ENCODE measurements around the gene RPS6KB2. TPM values are rescaled to one million over a fixed set of nuclear protein-coding genes. Genes with fewer than 3 reads are reported as not detected.

The RPS6KB2 gene
- total RNA-seq, 6 donors from 2014 or later = 35.2 to 94.3 (median 50.4) TPM

DNA sequence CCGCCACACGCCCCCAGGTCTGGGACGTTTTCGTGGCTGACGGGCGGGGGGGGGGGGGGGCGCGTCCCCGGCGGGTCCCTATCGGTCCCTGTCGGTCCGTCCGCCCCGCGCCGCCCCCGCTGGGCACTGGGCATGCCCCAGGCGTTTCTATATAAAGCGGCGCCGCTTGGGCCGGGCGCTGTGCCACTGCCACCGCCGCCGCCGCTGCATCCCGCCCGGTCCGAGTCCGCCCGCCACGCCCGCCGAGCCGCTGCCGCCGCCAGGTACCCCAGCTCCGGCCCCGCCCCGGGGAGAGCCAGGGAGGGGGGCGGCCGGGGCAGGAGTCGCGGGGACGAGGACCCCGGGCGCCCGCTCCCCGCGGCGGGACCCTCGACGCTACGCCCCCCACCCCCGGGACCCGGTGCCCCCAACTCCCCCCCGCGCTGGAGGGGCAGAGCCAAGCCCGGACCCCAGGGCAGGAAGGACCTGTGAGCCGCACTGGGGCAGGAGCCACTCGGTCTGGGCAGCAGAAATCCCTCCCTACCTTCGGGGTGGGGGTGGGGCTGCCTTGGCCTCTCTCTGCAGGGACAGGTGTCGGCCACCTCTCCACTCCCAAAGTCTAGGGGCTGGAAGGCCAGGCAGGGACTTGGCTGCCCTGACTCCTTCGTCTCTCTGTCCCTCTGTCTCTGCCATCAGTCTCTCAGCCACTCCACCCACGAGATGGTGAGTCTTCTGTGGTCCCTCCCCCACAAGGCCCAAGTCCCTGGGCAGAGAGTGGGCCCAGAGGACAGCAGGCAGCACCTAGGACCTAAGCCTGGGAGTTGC, 12.6 kb upstream of the RPS6KB2 start, which contains the start of gene CARNS1:
Gene CARNS1 (plus strand): TSS at position 178 of the 804 bp plus-strand sequence. CDS start 522 bp downstream, at position 700.
- Histone ChIP-seq H3K9me3 (no peaks in the 10 kb centered on the region), H3K4me1 (peaks cover 43 to 57% (median 48%) of the 10 kb centered on the region in 4 donors), H3K4me3 (peak within 1 kb of the TSS in 3 of 4 donors; percentile 25 to 42 (median 39)), H3K36me3 (no peaks in the 10 kb centered on the region), H3K27ac (peak within 1 kb of the TSS in 3 of 4 donors; percentile 35 to 71 (median 68)), H3K27me3 (peaks cover 0 to 3% (median 0%) of the 10 kb centered on the region in 4 donors)
- DNase-seq = peak in 1 of 2 donors; percentile 90
- no peak for TF ChIP-seq POLR2A (IDR thresholded peaks at IDR 0.05)
- TF ChIP-seq, protein P1, sequence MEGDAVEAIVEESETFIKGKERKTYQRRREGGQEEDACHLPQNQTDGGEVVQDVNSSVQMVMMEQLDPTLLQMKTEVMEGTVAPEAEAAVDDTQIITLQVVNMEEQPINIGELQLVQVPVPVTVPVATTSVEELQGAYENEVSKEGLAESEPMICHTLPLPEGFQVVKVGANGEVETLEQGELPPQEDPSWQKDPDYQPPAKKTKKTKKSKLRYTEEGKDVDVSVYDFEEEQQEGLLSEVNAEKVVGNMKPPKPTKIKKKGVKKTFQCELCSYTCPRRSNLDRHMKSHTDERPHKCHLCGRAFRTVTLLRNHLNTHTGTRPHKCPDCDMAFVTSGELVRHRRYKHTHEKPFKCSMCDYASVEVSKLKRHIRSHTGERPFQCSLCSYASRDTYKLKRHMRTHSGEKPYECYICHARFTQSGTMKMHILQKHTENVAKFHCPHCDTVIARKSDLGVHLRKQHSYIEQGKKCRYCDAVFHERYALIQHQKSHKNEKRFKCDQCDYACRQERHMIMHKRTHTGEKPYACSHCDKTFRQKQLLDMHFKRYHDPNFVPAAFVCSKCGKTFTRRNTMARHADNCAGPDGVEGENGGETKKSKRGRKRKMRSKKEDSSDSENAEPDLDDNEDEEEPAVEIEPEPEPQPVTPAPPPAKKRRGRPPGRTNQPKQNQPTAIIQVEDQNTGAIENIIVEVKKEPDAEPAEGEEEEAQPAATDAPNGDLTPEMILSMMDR (IDR thresholded peaks at IDR 0.05) = no peak
- TF ChIP-seq EP300 (IDR thresholded peaks at IDR 0.05) = no peak
- no peak for TF ChIP-seq POLR2AphosphoS5 (IDR thresholded peaks at IDR 0.05)
- WGBS, 2 donors = 27 to 29% methylated on average over 1 to 13 of the region's 67 CpGs
- ATAC-seq (ENCODE audit: low FRiP score in 2 of 2) = no peak

DNA sequence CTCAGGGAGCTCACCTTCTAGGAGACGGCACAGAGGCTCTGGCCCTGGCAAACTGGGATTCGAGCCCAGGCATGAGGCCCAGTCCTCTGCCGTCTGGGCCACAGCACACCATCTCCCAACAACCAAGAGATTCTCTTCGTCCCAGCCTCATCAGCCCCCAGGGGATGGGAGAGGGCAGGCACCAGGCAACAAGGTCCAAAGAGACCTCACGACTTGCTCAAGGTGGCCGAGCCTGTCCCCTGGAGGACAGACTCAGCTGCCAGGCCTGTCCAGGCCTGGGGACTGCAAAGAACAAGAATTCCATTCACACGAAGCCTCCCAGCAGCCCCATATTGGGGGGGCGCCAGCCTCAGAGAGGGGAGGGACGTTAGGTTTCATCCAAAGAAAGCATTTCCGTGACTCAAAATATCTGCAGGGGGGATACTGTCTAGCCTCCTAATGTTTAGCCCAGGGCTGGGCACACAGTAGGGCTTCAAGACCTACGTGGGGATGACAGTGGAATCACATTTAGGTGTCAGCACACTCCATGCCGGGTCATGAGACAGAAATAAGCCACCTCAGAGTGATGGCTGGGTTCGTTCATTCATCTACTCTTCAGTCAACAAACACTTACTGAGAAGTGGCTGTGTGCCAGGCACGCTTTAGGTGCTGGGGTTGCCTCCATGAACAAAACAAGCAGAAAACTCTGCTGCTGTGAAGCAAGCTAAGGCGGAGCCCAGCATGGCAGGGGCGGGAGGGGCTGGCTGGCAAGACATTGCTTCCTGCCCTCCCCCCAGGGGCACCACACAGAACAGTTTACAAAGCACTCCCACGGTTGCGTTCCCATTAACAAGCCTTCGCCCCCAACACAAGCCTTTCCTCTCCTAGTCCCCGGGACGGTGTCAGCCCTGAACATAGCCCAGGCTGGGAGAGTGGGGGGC, 11.6 kb upstream of the RPS6KB2 start:
- no peak for TF ChIP-seq POLR2A (IDR thresholded peaks at IDR 0.05)
- TF ChIP-seq EP300 (IDR thresholded peaks at IDR 0.05) = no peak
- TF ChIP-seq POLR2AphosphoS5 (IDR thresholded peaks at IDR 0.05) = no peak
- ATAC-seq (ENCODE audit: low FRiP score in 2 of 2) (no peak), DNase-seq (peak in 1 of 2 donors; percentile 61)
- Histone ChIP-seq H3K9me3 (no peaks in the 10 kb centered on the region), H3K4me1 (peaks cover 47 to 63% (median 50%) of the 10 kb centered on the region in 4 donors), H3K36me3 (no peaks in the 10 kb centered on the region), H3K4me3 (no peak overlapping the region), H3K27me3 (peaks cover 0 to 3% (median 0%) of the 10 kb centered on the region in 4 donors), H3K27ac (peak overlapping the region; percentile 42 to 68 (median 52))
- WGBS, 2 donors = 31 to 39% methylated on average over 12 to 21 of the region's 21 CpGs

DNA sequence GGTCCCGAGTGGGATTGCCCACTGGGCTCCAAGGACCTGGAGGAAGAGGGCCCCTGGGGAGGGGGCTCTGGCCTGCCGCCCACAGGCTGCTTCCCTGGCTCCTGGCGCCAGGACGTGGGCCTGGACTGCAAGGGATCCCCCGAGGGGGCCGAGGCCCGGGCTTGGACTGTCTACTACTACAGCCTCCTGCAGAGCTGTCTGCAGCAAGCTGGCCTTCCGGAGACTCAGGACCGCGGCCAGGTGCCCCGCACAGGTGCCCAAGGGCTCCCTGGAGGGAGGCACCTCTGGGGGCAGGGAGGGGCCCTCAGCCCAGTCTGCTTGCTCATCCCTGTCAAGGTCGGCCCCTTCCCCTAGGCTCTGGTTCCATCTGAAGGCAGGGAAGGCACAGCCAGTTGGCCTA, 10.9 kb upstream of the RPS6KB2 start:
- WGBS, 2 donors = 71 to 100% methylated on average over 1 to 8 of the region's 12 CpGs
- DNase-seq (peak in 1 of 2 donors; percentile 83), ATAC-seq (ENCODE audit: low FRiP score in 2 of 2) (no peak)
- Histone ChIP-seq H3K9me3 (no peaks in the 10 kb centered on the region), H3K4me1 (peaks cover 47 to 63% (median 50%) of the 10 kb centered on the region in 4 donors), H3K27ac (peak overlapping the region; percentile 42 to 68 (median 52)), H3K27me3 (peaks cover 0 to 3% (median 0%) of the 10 kb centered on the region in 4 donors), H3K36me3 (no peaks in the 10 kb centered on the region), H3K4me3 (no peak overlapping the region)
- TF ChIP-seq POLR2A (IDR thresholded peaks at IDR 0.05) = no peak
- no peak for TF ChIP-seq POLR2AphosphoS5 (IDR thresholded peaks at IDR 0.05)
- TF ChIP-seq EP300 (IDR thresholded peaks at IDR 0.05) = no peak
- TF ChIP-seq, protein P1 (IDR thresholded peaks at IDR 0.05) = no peak

DNA sequence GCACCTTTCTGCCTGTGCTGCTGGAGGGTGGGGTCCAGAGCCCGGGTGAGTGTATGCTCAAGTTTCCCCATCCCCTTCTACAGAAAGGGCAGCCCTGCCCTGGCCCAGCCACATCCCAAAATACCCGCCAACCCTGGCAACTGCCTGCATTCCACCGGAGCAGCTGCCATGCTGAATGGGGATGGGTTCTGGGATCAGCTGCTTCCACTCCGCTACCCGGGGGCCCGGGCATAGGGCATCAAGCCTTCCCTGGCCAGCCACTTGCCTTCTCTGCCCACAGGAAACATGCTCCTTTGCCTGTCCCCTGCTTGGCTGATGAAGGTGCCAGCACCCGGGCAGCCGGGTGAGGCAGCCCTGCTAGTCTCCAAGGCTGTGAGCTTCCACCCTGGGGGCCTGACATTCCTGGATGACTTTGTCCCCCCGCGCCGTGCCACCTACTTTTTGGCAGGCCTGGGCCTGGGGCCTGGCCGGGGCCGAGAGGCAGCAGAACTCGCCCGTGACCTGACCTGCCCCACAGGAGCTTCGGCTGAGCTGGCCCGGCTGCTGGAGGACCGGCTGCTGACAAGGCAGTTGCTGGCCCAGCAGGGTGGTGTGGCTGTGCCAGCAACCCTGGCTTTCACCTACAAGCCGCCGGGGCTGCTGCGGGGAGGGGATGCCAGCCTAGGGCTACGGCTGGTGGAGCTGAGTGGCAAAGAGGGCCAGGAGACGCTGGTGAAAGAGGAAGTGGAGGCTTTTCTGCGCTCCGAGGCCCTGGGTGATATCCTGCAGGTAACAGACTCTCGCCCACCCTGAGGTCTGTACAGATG, 9.6 kb upstream of the RPS6KB2 start:
- peak in 1 of 2 donors; percentile 86 for DNase-seq
- no peak overlapping the region for H3K4me3 ChIP-seq
- ATAC-seq (ENCODE audit: low FRiP score in 2 of 2) = no peak
- 70 to 83% methylated on average over 12 to 23 of the region's 26 CpGs for WGBS, 2 donors
- no peaks in the 10 kb centered on the region for H3K9me3 ChIP-seq
- TF ChIP-seq POLR2AphosphoS5 (IDR thresholded peaks at IDR 0.05) = no peak
- TF ChIP-seq EP300 (IDR thresholded peaks at IDR 0.05) = no peak
- TF ChIP-seq, protein P1 (IDR thresholded peaks at IDR 0.05) = no peak
- no peak for TF ChIP-seq POLR2A (IDR thresholded peaks at IDR 0.05)
- peaks cover 0 to 3% (median 0%) of the 10 kb centered on the region in 4 donors for H3K27me3 ChIP-seq
- H3K4me1 ChIP-seq = peaks cover 47 to 63% (median 50%) of the 10 kb centered on the region in 4 donors
- H3K27ac ChIP-seq = peak overlapping the region in 2 of 4 donors; percentile 13 to 42
- H3K36me3 ChIP-seq = no peaks in the 10 kb centered on the region

All from upper lobe of left lung (tissue), 6 donors.